Mucosa of descending colon (tissue), 3 donors: Measurements from ENCODE around the gene COMMD1. TPM values are rescaled to one million over a fixed set of nuclear protein-coding genes. Genes with fewer than 3 reads are reported as not detected.
A peak's percentile ranks its signal among the peaks of the same experiment; 100 is the strongest.
"Not testable (repeated sequence)": the region's sequence is repeated elsewhere in the genome, so short reads cannot be mapped to it uniquely, and the experiment has no call there.

Source experiments
- ATAC-seq: fragments of 200-7000 bp; cut with Tn5 transposase; one replicate; pipeline ENCODE4 v1.9.1; 2020; ENCODE audit warnings: mild to moderate bottlenecking, moderate library complexity
- DNase-seq, 3 donors: peaks; one replicate each; pipeline ENCODE4 v3.0.0-alpha.2; 2020
- H3K36me3 ChIP-seq: fragments of 200-600 bp; one replicate; pipeline ENCODE4 v1.8.0; 2021; ENCODE audit warnings: low read depth, mild to moderate bottlenecking
- H3K4me1 ChIP-seq: fragments of 200-600 bp; one replicate; pipeline ENCODE4 v1.8.0; 2021; ENCODE audit warnings: low read depth, mild to moderate bottlenecking
- H3K4me3 ChIP-seq: fragments of 200-600 bp; one replicate; pipeline ENCODE4 v1.8.0; 2021; ENCODE audit warnings: mild to moderate bottlenecking
- H3K9me3 ChIP-seq: fragments of 200-600 bp; one replicate; pipeline ENCODE4 v1.8.0; 2021; ENCODE audit warnings: mild to moderate bottlenecking
- intact Hi-C, 2 donors: fragments of 100-400 bp; cut with DNase I in 1 of 2; cut with micrococcal nuclease in 1 of 2; formaldehyde crosslinking; loops; one replicate each; pipeline versions ENCODE4 v1.11.0 to v1.11.1; 2022; cut with DNase I, micrococcal nuclease
- total RNA-seq, 3 donors: library from RNA; stranded (reverse); fragmentation: NEBNext Ultra II Directional in 2 of 3; extraction: Animal tissue kit (Norgen Biotek cat#: 25700) in 2 of 3; gene quantifications; one replicate each; pipeline versions ENCODE4 v1.2.1 to v1.2.4, GENCODE V29; 2021 to 2023
- TF ChIP-seq, protein P1 (sequence below): fragments of 200-600 bp; IDR thresholded peaks from one replicate; pipeline ENCODE4 v1.8.0; 2022; ENCODE audit warnings: antibody characterized with exemption, mild to moderate bottlenecking
- donor health status: DM: no; HTN: no; CAD: no; lungs with moderate emphysema.
- donor health status: DM: no; HTN: no; CAD: no.
- donor health status: DM: no; HTN: yes; CAD: no.

The COMMD1 gene
- total RNA-seq, 3 donors from 2014 or later: 21.5 to 33.5 (median 24.8) TPM

GRCh38 chr2:62000538-62000937, 95.1 kb downstream of the COMMD1 start:
- H3K36me3 ChIP-seq: no peaks in the 10 kb centered on the region
- DNase-seq: no peak
- intact Hi-C loops: no loop called here
- no peaks in the 10 kb centered on the region for H3K9me3 ChIP-seq
- no peak overlapping the region for H3K4me3 ChIP-seq
- no peaks in the 10 kb centered on the region for H3K4me1 ChIP-seq
- ATAC-seq: no peak
- TF ChIP-seq, protein P1, sequence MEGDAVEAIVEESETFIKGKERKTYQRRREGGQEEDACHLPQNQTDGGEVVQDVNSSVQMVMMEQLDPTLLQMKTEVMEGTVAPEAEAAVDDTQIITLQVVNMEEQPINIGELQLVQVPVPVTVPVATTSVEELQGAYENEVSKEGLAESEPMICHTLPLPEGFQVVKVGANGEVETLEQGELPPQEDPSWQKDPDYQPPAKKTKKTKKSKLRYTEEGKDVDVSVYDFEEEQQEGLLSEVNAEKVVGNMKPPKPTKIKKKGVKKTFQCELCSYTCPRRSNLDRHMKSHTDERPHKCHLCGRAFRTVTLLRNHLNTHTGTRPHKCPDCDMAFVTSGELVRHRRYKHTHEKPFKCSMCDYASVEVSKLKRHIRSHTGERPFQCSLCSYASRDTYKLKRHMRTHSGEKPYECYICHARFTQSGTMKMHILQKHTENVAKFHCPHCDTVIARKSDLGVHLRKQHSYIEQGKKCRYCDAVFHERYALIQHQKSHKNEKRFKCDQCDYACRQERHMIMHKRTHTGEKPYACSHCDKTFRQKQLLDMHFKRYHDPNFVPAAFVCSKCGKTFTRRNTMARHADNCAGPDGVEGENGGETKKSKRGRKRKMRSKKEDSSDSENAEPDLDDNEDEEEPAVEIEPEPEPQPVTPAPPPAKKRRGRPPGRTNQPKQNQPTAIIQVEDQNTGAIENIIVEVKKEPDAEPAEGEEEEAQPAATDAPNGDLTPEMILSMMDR: no peak

GRCh38 chr2:62001431-62001830, 96.0 kb downstream of the COMMD1 start:
- Histone ChIP-seq H3K4me1 (no peaks in the 10 kb centered on the region), H3K9me3 (no peaks in the 10 kb centered on the region), H3K4me3 (no peak overlapping the region), H3K36me3 (no peaks in the 10 kb centered on the region)
- DNase-seq: no peak
- TF ChIP-seq, protein P1: no peak
- no peak for ATAC-seq
- intact Hi-C loops: no loop called here

DNA sequence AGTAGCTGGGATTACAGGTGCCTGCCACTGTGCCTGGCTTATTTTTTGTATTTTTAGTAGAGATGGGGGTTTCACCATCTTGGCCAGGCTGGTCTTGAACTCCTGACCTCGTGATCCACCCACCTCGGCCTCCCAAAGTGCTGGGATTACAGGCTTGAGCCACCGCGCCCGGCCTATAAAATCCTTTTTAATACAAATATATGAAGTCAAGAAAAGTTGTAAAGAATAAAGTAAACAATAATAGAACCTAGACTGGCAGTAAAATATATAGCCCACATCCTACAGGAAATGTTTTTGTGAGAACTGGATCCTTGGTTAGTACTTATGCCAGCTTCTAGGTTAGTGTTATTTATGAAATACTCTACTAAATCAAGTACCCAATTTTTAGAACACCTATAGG, 99.0 kb downstream of the COMMD1 start:
- intact Hi-C loops, H3K4me1 ChIP-seq, H3K36me3 ChIP-seq, H3K4me3 ChIP-seq, H3K9me3 ChIP-seq: not testable (repeated sequence)
- ATAC-seq (peak; percentile 84), DNase-seq (peak in 2 of 3 donors; percentile 48 to 54)

DNA sequence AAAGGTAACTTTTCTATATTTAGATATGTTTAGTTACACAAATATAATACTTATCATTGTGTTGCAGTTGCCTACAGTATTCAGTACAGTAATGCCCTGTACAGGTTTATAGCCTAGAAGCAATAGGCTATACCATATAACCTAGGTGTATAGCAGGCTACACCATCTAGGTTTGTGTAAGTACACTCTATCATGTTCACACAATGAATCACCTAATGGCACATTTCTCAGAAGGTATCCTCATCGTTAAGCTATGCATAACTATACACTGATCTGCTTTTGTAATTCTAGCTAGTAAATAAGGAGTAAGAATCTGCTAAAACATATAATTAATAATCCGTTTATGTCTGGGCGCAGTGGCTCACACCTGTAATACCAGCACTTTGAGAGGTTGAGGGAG, 102.1 kb downstream of the COMMD1 start:
- Histone ChIP-seq H3K9me3 (no peaks in the 10 kb centered on the region), H3K4me3 (no peak overlapping the region), H3K4me1 (no peaks in the 10 kb centered on the region), H3K36me3 (no peaks in the 10 kb centered on the region)
- DNase-seq (no peak), ATAC-seq (peak; percentile 58)
- intact Hi-C loops: no loop called here
- TF ChIP-seq, protein P1: no peak

DNA sequence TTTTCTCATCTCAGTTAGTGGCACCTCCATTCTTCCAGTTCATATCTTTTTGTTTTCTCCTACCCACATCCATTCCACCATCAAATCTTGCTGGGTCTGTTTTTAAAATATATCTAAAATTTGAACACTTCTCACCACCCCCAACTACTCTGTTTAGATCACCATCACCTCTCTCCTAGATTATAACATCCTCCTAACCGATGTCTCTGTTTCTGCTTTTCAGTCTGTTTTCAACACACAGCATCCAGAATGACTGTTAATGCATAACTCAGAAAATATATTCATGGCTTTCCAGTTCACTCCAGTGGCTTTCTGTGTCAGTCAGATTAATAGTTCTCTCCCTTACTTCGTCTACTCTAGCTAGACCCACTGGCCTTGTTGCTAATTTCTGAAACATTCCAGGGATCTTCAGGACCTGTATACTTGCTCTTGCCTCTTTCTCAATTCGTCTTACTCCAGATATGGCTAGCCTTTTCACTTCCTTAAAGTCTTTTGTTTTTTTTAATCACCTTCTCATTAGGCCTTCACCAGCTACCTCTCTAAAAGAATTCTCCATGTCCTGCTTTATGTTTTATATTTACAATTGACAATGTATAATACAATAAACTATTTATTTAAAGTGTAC, 105.3 kb downstream of the COMMD1 start:
- no peak for ATAC-seq
- no peaks in the 10 kb centered on the region for H3K4me1 ChIP-seq
- intact Hi-C loops: no loop called here

GRCh38 chr2:62013641-62014040, 108.2 kb downstream of the COMMD1 start:
- intact Hi-C loops: no loop called here
- DNase-seq (no peak), ATAC-seq (no peak)
- Histone ChIP-seq H3K4me3 (no peak overlapping the region), H3K9me3 (no peaks in the 10 kb centered on the region), H3K36me3 (no peaks in the 10 kb centered on the region), H3K4me1 (peaks cover 5% of the 10 kb centered on the region)
- TF ChIP-seq, protein P1: no peak

More for the DNA sequence above, 105.3 kb downstream of the COMMD1 start:
- Histone ChIP-seq H3K4me3 (no peak overlapping the region), H3K9me3 (no peaks in the 10 kb centered on the region), H3K36me3 (no peaks in the 10 kb centered on the region)
- DNase-seq: no peak
- TF ChIP-seq, protein P1: no peak
